Keratinocyte (primary cell): ENCODE results near the gene NCS1.

Experiments
- CTCF ChIP-seq, 3 experiments: IDR thresholded peaks in 1 of 3; conservative IDR thresholded peaks in 1 of 3; optimal IDR thresholded peaks in 1 of 3; 2 replicates in 2 of 3; 3 replicates in 1 of 3; pipeline versions ENCODE3 to v1.5.1; 2011; ENCODE audit warnings: low read length in 3 of 3, mild to moderate bottlenecking in 3 of 3, moderate library complexity in 2 of 3, control low read depth in 1 of 3, inconsistent platforms in 1 of 3; ENCODE audit not compliant: insufficient read depth in 2 of 3; ENCODE audit errors: extremely low read depth in 1 of 3
- EZH2 ChIP-seq: IDR thresholded peaks from one replicate; pipeline ENCODE4 v1.6.1; 2012; ENCODE audit warnings: inconsistent platforms, mild to moderate bottlenecking, low read length, moderate library complexity

GRCh38 chr9:130237076-130237475 lies 64.9 kb downstream of the NCS1 start:
- TF ChIP-seq EZH2 = no peak
- TF ChIP-seq CTCF (optimal IDR thresholded peaks at IDR 0.05 in 1 of 3, IDR thresholded peaks at IDR 0.05 in 1 of 3, conservative IDR thresholded peaks at IDR 0.05 in 1 of 3; ENCODE audit: extremely low read depth in 1 of 3, insufficient read depth in 2 of 3, low read length in 3 of 3) = no peak
